ENCODE results near the gene ARHGEF37. TPM values are rescaled to one million over a fixed set of nuclear protein-coding genes. Genes with fewer than 3 reads are reported as not detected.

The ARHGEF37 gene
- total and polyA plus RNA-seq, 2 of the 8 experiments (the other 6 are each of a cell fraction or from before 2014, with no cell fraction given) = 0.21 to 0.48 TPM

DNA sequence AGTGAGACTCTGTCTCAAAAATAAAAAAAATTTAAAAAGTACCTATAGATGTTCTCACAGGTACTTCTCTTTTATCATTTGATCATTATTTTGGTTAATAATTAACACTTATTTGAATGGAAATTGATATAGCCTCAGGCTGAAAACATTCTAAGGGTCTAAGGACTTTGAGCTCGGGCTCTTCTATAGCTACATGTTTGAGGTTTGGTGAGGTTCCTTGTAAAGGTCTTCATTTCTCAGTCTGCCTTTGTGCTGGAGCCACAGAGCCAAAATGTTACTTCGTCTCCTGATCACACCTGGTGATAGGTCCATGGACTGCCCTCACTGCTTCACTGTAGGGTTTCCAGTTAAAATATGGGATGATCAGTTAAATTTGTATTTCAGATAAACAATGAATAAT, 22.6 kb downstream of the ARHGEF37 start:
- H3K4me1 ChIP-seq (replicated peaks in 1 of 4; ENCODE audit: control insufficient read depth in 3 of 4, insufficient read depth in 4 of 4, low read length in 3 of 4) = no peaks in the 10 kb centered on the region; a peak in 1 of 7 replicates
- no peak overlapping the region for H2BK12ac ChIP-seq (ENCODE audit: low read depth, low read length)
- H3K18ac ChIP-seq (ENCODE audit: extremely low read depth, low read length) = no peak overlapping the region
- H3K9ac ChIP-seq (replicated peaks in 1 of 4; ENCODE audit: extremely low read depth in 1 of 4, low read depth in 3 of 4, low read length in 3 of 4) = no peak overlapping the region
- H2BK5ac ChIP-seq (ENCODE audit: low read depth, low read length) = no peak overlapping the region
- H3K36me3 ChIP-seq (ENCODE audit: control insufficient read depth in 2 of 4, insufficient read depth in 4 of 4, low read length in 3 of 4) = no peaks in the 10 kb centered on the region
- no peak overlapping the region for H2BK120ac ChIP-seq (replicated peaks; ENCODE audit: low read depth, low read length)
- TF ChIP-seq NRF1 (IDR thresholded peaks at IDR 0.05; ENCODE audit: low read depth, low read length) = no peak
- no peak for TF ChIP-seq TAF1 (IDR thresholded peaks at IDR 0.05; ENCODE audit: low read depth, low read length)
- TF ChIP-seq FOSL1 (IDR thresholded peaks at IDR 0.05; ENCODE audit: insufficient read depth, low read depth, low read length) = no peak
- TF ChIP-seq BACH1 (IDR thresholded peaks at IDR 0.05; ENCODE audit: low read length) = no peak
- TF ChIP-seq, protein P1, sequence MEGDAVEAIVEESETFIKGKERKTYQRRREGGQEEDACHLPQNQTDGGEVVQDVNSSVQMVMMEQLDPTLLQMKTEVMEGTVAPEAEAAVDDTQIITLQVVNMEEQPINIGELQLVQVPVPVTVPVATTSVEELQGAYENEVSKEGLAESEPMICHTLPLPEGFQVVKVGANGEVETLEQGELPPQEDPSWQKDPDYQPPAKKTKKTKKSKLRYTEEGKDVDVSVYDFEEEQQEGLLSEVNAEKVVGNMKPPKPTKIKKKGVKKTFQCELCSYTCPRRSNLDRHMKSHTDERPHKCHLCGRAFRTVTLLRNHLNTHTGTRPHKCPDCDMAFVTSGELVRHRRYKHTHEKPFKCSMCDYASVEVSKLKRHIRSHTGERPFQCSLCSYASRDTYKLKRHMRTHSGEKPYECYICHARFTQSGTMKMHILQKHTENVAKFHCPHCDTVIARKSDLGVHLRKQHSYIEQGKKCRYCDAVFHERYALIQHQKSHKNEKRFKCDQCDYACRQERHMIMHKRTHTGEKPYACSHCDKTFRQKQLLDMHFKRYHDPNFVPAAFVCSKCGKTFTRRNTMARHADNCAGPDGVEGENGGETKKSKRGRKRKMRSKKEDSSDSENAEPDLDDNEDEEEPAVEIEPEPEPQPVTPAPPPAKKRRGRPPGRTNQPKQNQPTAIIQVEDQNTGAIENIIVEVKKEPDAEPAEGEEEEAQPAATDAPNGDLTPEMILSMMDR (IDR thresholded peaks at IDR 0.05; ENCODE audit: control extremely low read depth in 1 of 3, insufficient read depth in 1 of 3, low read depth in 1 of 3, low read length in 3 of 3) = no peak
- TF ChIP-seq ZNF274 (IDR thresholded peaks at IDR 0.05; ENCODE audit: borderline replicate concordance, extremely low read depth, low read length) = no peak
- no peak overlapping the region for H3K4me2 ChIP-seq (ENCODE audit: insufficient read depth in 1 of 2, low read depth in 2 of 2, low read length in 2 of 2)
- no peaks in the 10 kb centered on the region for H3K79me1 ChIP-seq (ENCODE audit: low read depth, low read length)
- H3K27me3 ChIP-seq (replicated peaks in 1 of 4; ENCODE audit: control insufficient read depth in 3 of 4, extremely low read depth in 1 of 4, insufficient read depth in 3 of 4, low read length in 3 of 4) = no peaks in the 10 kb centered on the region
- H3K9me3 ChIP-seq (ENCODE audit: insufficient read depth in 2 of 2, low read depth in 1 of 2, low read length in 1 of 2) = no peaks in the 10 kb centered on the region
- CTCF ChIA-PET (ENCODE audit: partially characterized antibody) = interaction anchor here (1.0 to 1.9 kb wide), 5 partner anchors 10 to 328 kb away, joined by 3 to 8 read pairs (median 4); no protein-coding TSS in a partner anchor
- H4K20me1 ChIP-seq (replicated peaks in 1 of 2; ENCODE audit: control insufficient read depth in 1 of 2, insufficient read depth in 2 of 2, low read length in 2 of 2) = no peaks in the 10 kb centered on the region
- no peak overlapping the region for H2AFZ ChIP-seq (ENCODE audit: low read length)
- no peak overlapping the region for H2BK20ac ChIP-seq (ENCODE audit: low read length)
- no peak overlapping the region for H3K23ac ChIP-seq (ENCODE audit: insufficient read length)
- no peak overlapping the region for H3K4me3 ChIP-seq (ENCODE audit: extremely low read depth in 1 of 4, insufficient read depth in 2 of 4, low read depth in 3 of 4, low read length in 4 of 4)
- no peak overlapping the region for H3K56ac ChIP-seq (replicated peaks; ENCODE audit: insufficient read length, low read depth, low read length)
- H4K8ac ChIP-seq (ENCODE audit: extremely low read depth, insufficient read depth, low read length) = no peak overlapping the region
- no peak overlapping the region for H4K5ac ChIP-seq (ENCODE audit: insufficient read length, low read depth, low read length)
- no peak for DNase-seq (ENCODE audit: low read depth in 1 of 2, low spot score in 2 of 2)
- H3K23me2 ChIP-seq (ENCODE audit: low read depth, low read length) = no peaks in the 10 kb centered on the region
- no peak overlapping the region for H3K27ac ChIP-seq (ENCODE audit: low read depth, low read length)
- no peak overlapping the region for H4K91ac ChIP-seq (replicated peaks; ENCODE audit: insufficient read length, low read length)
- H2BK15ac ChIP-seq (ENCODE audit: low read length) = no peak overlapping the region
- no peak overlapping the region for H3K4ac ChIP-seq (replicated peaks; ENCODE audit: insufficient read length, low read depth, low read length)
- 93% methylated on average over 2 of the region's 2 CpGs; no CpG with 5 or more reads in 1 of the 2 experiments for WGBS, 2 experiments (ENCODE audit: extremely low coverage in 1 of 2, insufficient coverage in 1 of 2, insufficient read length in 1 of 2, insufficient replicate concordance in 2 of 2, low coverage in 1 of 2, low lambda C conversion rate in 2 of 2, missing lambda C conversion rate in 1 of 2)
- no peak overlapping the region for H2AK5ac ChIP-seq (ENCODE audit: low read depth, low read length)
- FAIRE-seq = no peak
- H3K14ac ChIP-seq (ENCODE audit: insufficient read length) = no peak overlapping the region
- POLR2A ChIA-PET (ENCODE audit: partially characterized antibody) = no interaction called here
- H3K79me2 ChIP-seq (ENCODE audit: control insufficient read depth in 1 of 2, insufficient read depth in 2 of 2, low read length in 2 of 2) = no peaks in the 10 kb centered on the region
